GM18498 (cell line): ENCODE data around the gene MRPL38.

ENCODE experiments used
- ATAC-seq: cut with Tn5 transposase; IDR thresholded peaks from one replicate; pipeline ENCODE4 v1.9.1; 2021; ENCODE audit warnings: mild to moderate bottlenecking, moderate library complexity; ENCODE audit not compliant: unreplicated experiment

MRPL38 gene

GRCh38 chr17:75904749-75905521 lies at the start of gene MRPL38:
MRPL38 (minus strand) TSS chr17:75904884; CDS start chr17:75904875, 9 bp downstream.
- peak; percentile 94 for ATAC-seq

- ATAC-seq: no peak
Observed at GRCh38 chr17:75950855-75951554, 46.3 kb upstream of the MRPL38 start.

DNA sequence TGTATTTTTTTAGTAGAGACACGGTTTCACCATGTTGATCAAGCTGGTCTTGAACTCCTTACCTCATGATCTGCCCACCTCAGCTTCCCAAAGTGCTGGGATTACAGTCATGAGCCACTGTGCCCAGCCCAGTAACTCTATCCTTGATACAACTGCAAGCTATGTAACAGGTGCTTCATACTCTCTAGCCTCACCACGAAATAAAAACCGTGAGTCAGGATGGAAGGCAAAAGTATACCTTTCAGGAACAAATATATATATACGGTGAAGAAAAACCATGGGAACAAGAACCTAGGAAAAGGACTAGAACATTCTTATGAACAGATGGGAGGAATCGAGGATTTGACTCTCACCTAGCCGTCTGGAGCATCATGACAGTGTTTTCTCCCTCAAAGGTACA lies 45.7 kb upstream of the MRPL38 start:
- no peak for ATAC-seq

GRCh38 chr17:75945211-75945610 lies 40.5 kb upstream of the MRPL38 start:
- no peak for ATAC-seq

- no peak for ATAC-seq
Observed at GRCh38 chr17:75943491-75943890, 38.8 kb upstream of the MRPL38 start.

GRCh38 chr17:75942473-75942872 lies 37.8 kb upstream of the MRPL38 start:
- no peak for ATAC-seq

DNA sequence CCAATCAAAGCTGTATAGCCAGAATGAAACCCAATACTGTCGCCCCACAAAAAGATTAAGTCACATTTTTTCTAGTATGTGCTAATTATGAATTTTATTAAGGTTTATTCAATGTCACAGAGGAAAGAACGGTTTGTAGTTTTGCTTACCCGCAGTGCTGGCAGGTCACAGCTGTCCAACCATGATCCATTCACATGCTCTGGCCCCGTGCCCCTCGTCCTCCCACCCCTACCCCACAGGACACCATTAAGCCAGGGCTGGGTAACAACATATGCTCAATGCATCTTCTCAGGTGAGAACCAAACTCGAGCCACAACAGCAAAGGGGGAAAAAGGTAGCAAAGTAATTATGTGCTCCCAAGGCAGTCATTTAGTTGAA lies 36.7 kb upstream of the MRPL38 start:
- ATAC-seq: no peak

DNA sequence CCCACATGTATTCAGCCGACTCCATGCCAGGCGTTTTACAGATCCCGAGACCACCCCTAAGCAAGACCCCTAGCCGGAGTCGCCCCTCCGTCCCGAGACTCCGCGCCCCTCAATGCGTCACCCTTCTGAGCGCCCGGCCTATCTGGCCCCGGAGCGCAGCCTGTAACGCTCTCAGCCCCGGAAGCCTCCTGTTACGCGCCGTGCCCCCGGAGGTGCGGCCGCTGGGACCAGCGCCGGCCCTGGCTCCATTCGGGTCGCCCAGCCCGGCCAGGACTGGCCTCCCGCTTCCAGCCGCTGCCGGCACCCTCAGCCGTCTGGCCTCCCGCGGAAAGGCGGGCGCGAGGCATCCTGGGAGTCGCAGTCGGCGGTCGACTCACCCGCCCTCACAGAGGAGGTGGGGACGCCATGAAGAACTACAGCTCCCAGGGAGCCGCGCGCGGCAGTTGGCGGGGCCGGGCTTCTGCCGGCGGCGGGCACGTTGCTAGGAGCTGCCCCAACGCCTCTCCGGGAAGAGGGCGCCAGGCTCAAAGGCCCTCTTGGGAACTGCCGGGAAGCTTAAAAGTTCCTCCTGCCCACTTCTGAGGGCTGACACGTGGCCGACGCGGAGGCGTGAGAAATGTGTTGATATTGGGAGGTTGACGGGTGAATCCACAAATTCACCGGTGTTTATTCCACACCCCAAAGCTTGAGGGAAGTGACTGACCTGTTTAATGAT lies 36.2 kb upstream of the MRPL38 start, which contains the start of gene FBF1:
FBF1 (minus strand) TSS at position 316 of the 715 bp plus-strand sequence. CDS start 2,893 bp downstream, outside the sequence.
- ATAC-seq: peak; percentile 96

GRCh38 chr17:75937652-75938051 lies 33.0 kb upstream of the MRPL38 start:
- ATAC-seq: no peak

DNA sequence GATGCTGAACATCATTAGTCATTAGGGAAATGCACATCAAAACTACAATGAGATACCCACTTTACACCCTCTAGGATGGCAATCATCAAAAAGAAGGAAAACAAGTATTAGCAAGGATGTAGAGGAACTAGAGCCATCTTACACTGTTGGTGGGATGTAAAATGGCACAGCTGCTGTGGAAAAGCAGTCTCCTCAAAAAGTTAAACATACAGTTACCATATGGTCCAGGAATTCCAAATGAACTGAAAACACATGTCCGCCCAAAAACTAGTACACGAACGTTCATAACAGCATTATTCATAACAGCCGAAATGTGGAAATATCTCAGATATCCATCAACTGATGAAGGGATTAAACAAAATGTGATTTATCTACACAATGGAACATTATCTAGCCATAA lies 29.1 kb upstream of the MRPL38 start:
- ATAC-seq: no peak

- ATAC-seq: no peak
Observed at GRCh38 chr17:75932852-75933251, 28.2 kb upstream of the MRPL38 start.

DNA sequence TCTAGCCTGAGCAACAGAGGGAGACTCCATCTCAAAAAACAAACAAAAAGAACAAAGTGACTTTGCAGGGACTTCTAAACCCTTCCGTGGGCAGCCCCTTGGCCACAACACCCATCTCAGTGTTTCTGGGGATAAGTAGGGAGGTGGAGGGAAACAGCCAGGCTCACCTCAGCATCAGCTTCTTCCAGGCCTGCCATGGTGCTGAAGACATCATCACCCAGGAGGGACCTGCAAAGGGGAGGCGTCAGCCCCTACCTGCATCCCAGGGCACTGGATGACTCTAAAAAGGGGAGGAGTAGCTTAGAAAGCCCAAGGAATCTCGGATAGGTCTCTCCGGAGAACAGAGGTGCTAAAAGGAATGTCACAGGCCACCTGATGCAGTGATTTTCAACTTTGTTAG lies 26.4 kb upstream of the MRPL38 start:
- ATAC-seq: no peak

GRCh38 chr17:75927286-75927922 lies 22.7 kb upstream of the MRPL38 start:
- no peak for ATAC-seq

- ATAC-seq: no peak
Observed at GRCh38 chr17:75926456-75926855, 21.8 kb upstream of the MRPL38 start.

- no peak for ATAC-seq
Observed at GRCh38 chr17:75925912-75926311, 21.2 kb upstream of the MRPL38 start.

DNA sequence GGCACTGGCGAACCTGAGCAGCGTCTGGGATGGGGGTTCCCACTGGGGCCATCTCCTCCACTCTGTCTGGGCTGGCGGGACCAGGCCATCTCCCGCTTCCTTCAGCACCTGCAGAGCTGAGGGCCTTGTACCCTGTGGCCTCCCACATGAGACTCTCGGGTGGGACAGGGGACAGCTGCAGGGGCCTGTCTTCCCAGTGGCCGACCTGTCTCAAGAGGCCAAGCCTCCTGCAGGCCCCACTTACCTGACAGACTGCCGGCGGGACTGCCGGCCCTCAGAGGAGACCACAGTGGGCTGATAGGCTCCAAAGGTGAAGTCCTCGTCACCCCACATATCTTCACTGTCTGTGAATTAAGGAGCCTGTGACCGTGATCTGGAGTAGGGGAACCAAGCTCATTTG lies 20.4 kb upstream of the MRPL38 start:
- ATAC-seq: no peak

- no peak for ATAC-seq
Observed at GRCh38 chr17:75922963-75923874, 18.5 kb upstream of the MRPL38 start.

GRCh38 chr17:75922173-75922961 lies 17.7 kb upstream of the MRPL38 start:
- no peak for ATAC-seq

- ATAC-seq: no peak
Observed at GRCh38 chr17:75921596-75921995, 16.9 kb upstream of the MRPL38 start.
